Measurements from ENCODE around the gene CDR2. TPM values are rescaled to one million over a fixed set of nuclear protein-coding genes. Genes with fewer than 3 reads are reported as not detected.
A peak's percentile ranks its signal among the peaks of the same experiment; 100 is the strongest.

The CDR2 gene
- polyA plus RNA-seq, 3 donors = 2.5 to 5.9 (median 4.8) TPM

GRCh38 chr16:22306788-22307187, 67.6 kb downstream of the CDR2 start:
- H3K4me2 ChIP-seq (replicated peaks; ENCODE audit: extremely low read depth, low read length, poor library complexity, severe bottlenecking) = no peak overlapping the region
- intact Hi-C loops (cut with micrococcal nuclease) = no loop called here
- H3K9me3 ChIP-seq (replicated peaks in 1 of 2; ENCODE audit: control insufficient read depth in 1 of 2, insufficient read depth in 1 of 2, low read length in 2 of 2) = no peaks in the 10 kb centered on the region
- no peak for TF ChIP-seq CTCF (IDR thresholded peaks at IDR 0.05)
- no peak overlapping the region for H3K4me3 ChIP-seq (replicated peaks in 1 of 3; ENCODE audit: low read depth in 2 of 3, low read length in 3 of 3)
- H3K4me3 Mint-ChIP-seq = no peak overlapping the region
- 98% methylated on average over 6 of the region's 9 CpGs for WGBS (ENCODE audit: insufficient coverage)
- no peak overlapping the region for H3K27ac ChIP-seq (ENCODE audit: low read depth in 1 of 2, low read length in 2 of 2)
- H3K27me3 Mint-ChIP-seq (ENCODE audit: low read depth in 3 of 3) = peaks cover 0 to 2% (median 0%) of the 10 kb centered on the region in 3 donors
- H3K27ac Mint-ChIP-seq = peak overlapping the region in 1 of 7 donors; percentile 53
- H2AFZ ChIP-seq (ENCODE audit: insufficient read depth, low read depth, low read length, poor library complexity, severe bottlenecking) = no peak overlapping the region
- no peaks in the 10 kb centered on the region for H3K27me3 ChIP-seq (ENCODE audit: control insufficient read depth in 2 of 2, insufficient read depth in 2 of 2, low read length in 2 of 2)
- H3K4me1 ChIP-seq (ENCODE audit: control insufficient read depth in 1 of 2, insufficient read depth in 2 of 2, low read length in 2 of 2) = no peaks in the 10 kb centered on the region
- H3K36me3 ChIP-seq (replicated peaks in 1 of 2; ENCODE audit: control insufficient read depth in 1 of 2, insufficient read depth in 2 of 2, low read length in 2 of 2) = peaks cover 77 to 88% of the 10 kb centered on the region in 2 donors
- peaks cover 16% of the 10 kb centered on the region for H4K20me1 ChIP-seq (ENCODE audit: insufficient read depth, low read length)
- no peak for DNase-seq
- peaks cover 70 to 93% of the 10 kb centered on the region in 2 donors for H3K36me3 Mint-ChIP-seq
- H3K9ac ChIP-seq (ENCODE audit: insufficient read depth, low read length, poor library complexity, severe bottlenecking) = no peak overlapping the region
- no peaks in the 10 kb centered on the region for H3K4me1 Mint-ChIP-seq
- peaks cover 12% of the 10 kb centered on the region for H3K79me2 ChIP-seq (ENCODE audit: insufficient read depth, low read length)
- H3K9me3 Mint-ChIP-seq = peaks cover 0 to 2% (median 0%) of the 10 kb centered on the region in 7 donors

GRCh38 chr16:22304411-22304810, 70.0 kb downstream of the CDR2 start:
- H3K36me3 Mint-ChIP-seq = peaks cover 62 to 82% of the 10 kb centered on the region in 2 donors
- H3K4me2 ChIP-seq (replicated peaks; ENCODE audit: extremely low read depth, low read length, poor library complexity, severe bottlenecking) = no peak overlapping the region
- no peaks in the 10 kb centered on the region for H3K4me1 ChIP-seq (ENCODE audit: control insufficient read depth in 1 of 2, insufficient read depth in 2 of 2, low read length in 2 of 2)
- H4K20me1 ChIP-seq (ENCODE audit: insufficient read depth, low read length) = peaks cover 34% of the 10 kb centered on the region
- intact Hi-C loops (cut with micrococcal nuclease) = no loop called here
- H3K27ac ChIP-seq (ENCODE audit: low read depth in 1 of 2, low read length in 2 of 2) = no peak overlapping the region
- H3K4me3 ChIP-seq (replicated peaks in 1 of 3; ENCODE audit: low read depth in 2 of 3, low read length in 3 of 3) = no peak overlapping the region
- WGBS (ENCODE audit: insufficient coverage) = 92% methylated on average over 4 of the region's 4 CpGs
- H3K36me3 ChIP-seq (replicated peaks in 1 of 2; ENCODE audit: control insufficient read depth in 1 of 2, insufficient read depth in 2 of 2, low read length in 2 of 2) = peaks cover 63 to 74% of the 10 kb centered on the region in 2 donors
- H3K9ac ChIP-seq (ENCODE audit: insufficient read depth, low read length, poor library complexity, severe bottlenecking) = no peak overlapping the region
- H3K9me3 ChIP-seq (replicated peaks in 1 of 2; ENCODE audit: control insufficient read depth in 1 of 2, insufficient read depth in 1 of 2, low read length in 2 of 2) = no peaks in the 10 kb centered on the region
- no peak overlapping the region for H2AFZ ChIP-seq (ENCODE audit: insufficient read depth, low read depth, low read length, poor library complexity, severe bottlenecking)
- no peaks in the 10 kb centered on the region for H3K27me3 ChIP-seq (ENCODE audit: control insufficient read depth in 2 of 2, insufficient read depth in 2 of 2, low read length in 2 of 2)
- H3K4me1 Mint-ChIP-seq = peaks cover 11% of the 10 kb centered on the region
- peaks cover 35% of the 10 kb centered on the region for H3K79me2 ChIP-seq (ENCODE audit: insufficient read depth, low read length)
- no peak overlapping the region for H3K4me3 Mint-ChIP-seq
- no peak for TF ChIP-seq CTCF (IDR thresholded peaks at IDR 0.05)
- DNase-seq = no peak
- H3K27me3 Mint-ChIP-seq (ENCODE audit: low read depth in 3 of 3) = peaks cover 0 to 2% (median 0%) of the 10 kb centered on the region in 3 donors
- peak overlapping the region in 1 of 7 donors; percentile 56 for H3K27ac Mint-ChIP-seq
- peaks cover 0 to 2% (median 0%) of the 10 kb centered on the region in 7 donors for H3K9me3 Mint-ChIP-seq
